DOHH2 (cell line): ENCODE measurements around the gene CBARP.

Experiments used
- H3F3A ChIP-seq: fragments of 200-600 bp; sonication (generic), shearing (Covaris generic); 2 replicates; pipeline ENCODE4 v1.6.0; 2016; ENCODE audit warnings: antibody characterized with exemption, mild to moderate bottlenecking; ENCODE audit not compliant: control insufficient read depth, insufficient read depth
- H3K27ac ChIP-seq: fragments of 200-600 bp; sonication (generic); 2 replicates; pipeline ENCODE4 v1.5.1; 2014; ENCODE audit warnings: low read depth, mild to moderate bottlenecking, low read length, moderate library complexity
- H3K27me3 ChIP-seq: fragments of 200-600 bp; sonication (generic); 2 replicates; pipeline ENCODE4 v1.6.1; 2014; ENCODE audit warnings: mild to moderate bottlenecking, low read length, mixed read lengths; ENCODE audit not compliant: control insufficient read depth
- H3K36me3 ChIP-seq: fragments of 200-600 bp; sonication (generic); 2 replicates; pipeline ENCODE4 v1.6.1; 2014; ENCODE audit warnings: mild to moderate bottlenecking, low read length, moderate library complexity, mixed read lengths; ENCODE audit not compliant: control insufficient read depth
- H3K4me1 ChIP-seq: fragments of 200-600 bp; sonication (generic); 2 replicates; pipeline ENCODE4 v1.6.1; 2014; ENCODE audit warnings: mild to moderate bottlenecking, low read length, mixed read lengths; ENCODE audit not compliant: control insufficient read depth
- H3K4me2 ChIP-seq: fragments of 200-600 bp; sonication (generic); 2 replicates; pipeline ENCODE4 v1.6.0; 2014; ENCODE audit warnings: mild to moderate bottlenecking, low read length, moderate library complexity
- H3K4me3 ChIP-seq: fragments of 200-600 bp; sonication (generic); 2 replicates; pipeline ENCODE4 v1.5.1; 2014; ENCODE audit warnings: mild to moderate bottlenecking, low read length, mixed read lengths
- H3K79me2 ChIP-seq: fragments of 200-600 bp; sonication (generic); 2 replicates; pipeline ENCODE4 v1.6.1; 2014; ENCODE audit warnings: mild to moderate bottlenecking, low read length, mixed read lengths; ENCODE audit not compliant: control insufficient read depth
- H3K9me2 ChIP-seq: fragments of 200-600 bp; sonication (generic); replicated peaks from 2 replicates; pipeline ENCODE4 v1.6.1; 2014; ENCODE audit warnings: mild to moderate bottlenecking, low read length, mixed read lengths; ENCODE audit not compliant: control insufficient read depth
- H3K9me3 ChIP-seq: fragments of 200-600 bp; sonication (generic); 2 replicates; pipeline ENCODE4 v1.6.1; 2014; ENCODE audit warnings: antibody characterized with exemption, low read length, mixed read lengths; ENCODE audit not compliant: control insufficient read depth, insufficient read depth
- H4K20me1 ChIP-seq: fragments of 200-600 bp; sonication (generic); 2 replicates; pipeline ENCODE4 v1.6.0; 2014; ENCODE audit warnings: low read depth, mild to moderate bottlenecking, antibody characterized with exemption, low read length, moderate library complexity; ENCODE audit not compliant: control insufficient read depth, insufficient read depth
- CTCF ChIP-seq: fragments of 200-600 bp; sonication (generic); IDR thresholded peaks from one replicate; pipeline ENCODE4 v1.5.1; 2014; ENCODE audit warnings: antibody characterized with exemption, mild to moderate bottlenecking, low read depth, low read length; ENCODE audit not compliant: poor library complexity, severe bottlenecking
- EZH2phosphoT487 ChIP-seq: fragments of 200-600 bp; sonication (generic); IDR thresholded peaks from 2 replicates; pipeline ENCODE4 v1.6.1; 2017; ENCODE audit warnings: borderline replicate concordance, mild to moderate bottlenecking, antibody characterized with exemption, low read length, moderate library complexity, mixed read lengths

Gene CBARP

DNA sequence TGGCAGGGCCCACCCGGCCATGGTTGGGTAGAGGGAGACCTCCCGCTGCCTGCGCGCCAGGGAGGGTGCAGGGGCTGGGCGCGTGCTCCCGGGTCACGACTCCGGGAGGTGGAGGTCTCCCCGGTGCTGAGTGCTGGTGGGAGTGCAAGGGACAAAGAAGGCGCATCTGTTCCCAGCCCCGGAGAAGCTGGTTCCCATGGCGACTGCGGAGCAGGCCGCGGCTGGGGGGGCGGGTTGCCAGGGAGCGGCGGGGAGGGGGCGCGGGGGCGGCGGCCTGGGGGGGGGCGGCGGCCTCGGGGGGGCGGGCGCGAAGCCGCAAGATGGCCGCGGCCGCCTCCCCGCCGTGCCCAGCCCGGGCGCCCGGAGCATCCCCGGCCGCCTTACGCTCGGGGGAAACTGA, 1.2 kb downstream of the CBARP start:
- Histone ChIP-seq H3K9me2 (no peaks in the 10 kb centered on the region), H3F3A (peaks cover 19% of the 10 kb centered on the region), H3K79me2 (peaks cover 6% of the 10 kb centered on the region), H3K4me3 (no peak overlapping the region), H3K27ac (no peak overlapping the region), H3K27me3 (peaks cover 35% of the 10 kb centered on the region), H3K36me3 (no peaks in the 10 kb centered on the region), H3K4me1 (peaks cover 27% of the 10 kb centered on the region), H3K9me3 (no peaks in the 10 kb centered on the region), H3K4me2 (no peak overlapping the region), H4K20me1 (no peaks in the 10 kb centered on the region; the same call in 1 of the 2 replicates)
- TF ChIP-seq CTCF (no peak), EZH2phosphoT487 (no peak)

DNA sequence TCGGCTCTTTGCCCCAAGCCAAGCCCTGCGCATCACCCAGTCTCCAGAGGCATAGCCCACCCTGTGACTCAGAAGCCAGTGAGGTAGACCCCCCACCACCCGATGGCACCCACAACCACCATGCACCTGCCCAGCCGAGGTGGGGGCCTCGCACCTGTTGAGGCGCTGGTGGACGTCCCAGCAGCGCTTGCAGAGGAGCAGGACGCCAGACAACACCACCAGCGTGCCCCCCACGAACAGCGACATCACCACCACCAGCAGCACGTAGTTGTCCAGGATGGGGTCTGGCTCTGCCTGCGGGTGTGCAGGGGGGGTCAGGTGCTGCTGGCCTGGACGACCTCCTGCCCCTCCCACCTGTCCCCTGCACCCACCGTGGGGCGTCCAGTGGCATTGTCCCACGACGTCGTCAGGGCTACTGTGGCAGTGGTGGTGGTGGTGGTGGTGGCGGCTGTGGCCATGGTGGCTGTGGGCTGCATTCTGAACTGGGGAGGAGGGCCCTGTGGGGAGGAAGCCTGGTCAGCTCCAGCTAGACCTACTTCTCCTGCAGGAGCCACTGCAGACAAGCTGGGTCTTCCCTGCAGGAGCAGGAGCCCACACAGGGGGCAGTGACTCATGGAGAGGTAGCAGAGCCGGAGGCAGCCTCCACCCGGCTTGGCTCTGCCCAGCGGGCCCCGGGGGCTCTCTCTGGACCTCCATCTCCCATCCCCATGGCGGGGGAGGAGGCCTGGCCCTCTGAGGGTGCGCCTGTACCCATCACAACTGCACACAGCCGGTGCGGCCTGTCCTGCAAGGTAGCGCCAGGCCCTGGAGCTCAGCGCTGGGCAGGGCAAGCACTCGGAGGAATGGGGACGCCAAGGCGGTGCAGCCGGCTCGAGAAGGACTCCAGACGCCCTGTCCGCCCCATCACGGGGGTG, 1.9 kb downstream of the CBARP start:
- H3K27me3 ChIP-seq = peaks cover 35% of the 10 kb centered on the region

DNA sequence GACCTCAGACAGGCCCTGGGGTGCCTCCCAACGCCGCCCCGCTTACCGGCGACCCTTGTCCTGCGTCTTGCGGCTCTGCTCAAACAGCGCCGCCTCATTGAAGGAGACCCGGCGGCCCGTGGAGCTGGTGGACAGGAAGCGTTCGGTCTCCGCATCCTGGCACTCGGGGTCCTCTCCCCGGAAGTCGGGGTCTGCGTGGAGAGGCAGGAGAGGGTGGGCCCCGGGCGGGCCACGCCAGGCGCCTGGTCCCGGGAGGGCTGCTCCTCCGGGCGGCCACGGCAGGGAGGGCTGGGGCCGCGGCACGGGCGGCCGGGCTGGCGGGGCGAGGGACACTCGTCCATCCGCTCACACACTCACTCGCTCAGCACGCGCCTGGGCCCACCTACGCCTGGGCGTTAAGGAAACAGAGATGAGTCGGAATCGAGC, 2.8 kb downstream of the CBARP start:
- no peaks in the 10 kb centered on the region for H3K79me2 ChIP-seq
- no peaks in the 10 kb centered on the region for H3K36me3 ChIP-seq
- H3K9me3 ChIP-seq = no peaks in the 10 kb centered on the region
- peaks cover 35% of the 10 kb centered on the region for H3K27me3 ChIP-seq
- peaks cover 19% of the 10 kb centered on the region for H3F3A ChIP-seq
- no peaks in the 10 kb centered on the region for H3K9me2 ChIP-seq
- no peak overlapping the region for H3K4me3 ChIP-seq
- H4K20me1 ChIP-seq = no peaks in the 10 kb centered on the region; the same call in 1 of the 2 replicates
- H3K4me2 ChIP-seq = no peak overlapping the region
- TF ChIP-seq EZH2phosphoT487 = no peak
- TF ChIP-seq CTCF = no peak
- H3K4me1 ChIP-seq = peaks cover 17% of the 10 kb centered on the region
- H3K27ac ChIP-seq = no peak overlapping the region

More for the DNA sequence above, 1.9 kb downstream of the CBARP start:
- Histone ChIP-seq H3K4me1 (peaks cover 21% of the 10 kb centered on the region), H3K4me3 (no peak overlapping the region), H3K9me2 (no peaks in the 10 kb centered on the region), H3K36me3 (no peaks in the 10 kb centered on the region), H3K4me2 (no peak overlapping the region), H3K79me2 (0 out of 2 replicates have a peak, but pooled peaks cover under 1% of the 10 kb centered on the region), H3F3A (peaks cover 19% of the 10 kb centered on the region), H4K20me1 (no peaks in the 10 kb centered on the region; the same call in 1 of the 2 replicates), H3K9me3 (no peaks in the 10 kb centered on the region), H3K27ac (no peak overlapping the region)
- TF ChIP-seq EZH2phosphoT487 = no peak
- TF ChIP-seq CTCF = no peak
